T-helper 2 cell treated with Interferon-gamma antibody and Interleukin-4, amounts not matched to agents 5 μg/mL and 100 μg/mL, for 36 hours (primary cell): ENCODE data around the gene NT5DC1.

Experiments used
- DNase-seq: peaks from one replicate; pipeline ENCODE4 v3.0.0; 2021; ENCODE audit warnings: low spot score
- H3K27ac Mint-ChIP-seq: one replicate; pipeline ENCODE4 v1.8.0; 2021; ENCODE audit warnings: mild to moderate bottlenecking, mixed read lengths
- H3K27me3 Mint-ChIP-seq: one replicate; pipeline ENCODE4 v1.8.0; 2021; ENCODE audit warnings: low read depth, mixed read lengths
- H3K36me3 Mint-ChIP-seq: one replicate; pipeline ENCODE4 v1.8.0; 2021; ENCODE audit warnings: low read depth, mixed read lengths
- H3K4me1 Mint-ChIP-seq: one replicate; pipeline ENCODE4 v1.8.0; 2021; ENCODE audit warnings: low read depth, mixed read lengths
- H3K4me3 Mint-ChIP-seq: one replicate; pipeline ENCODE4 v1.8.0; 2022; ENCODE audit warnings: mild to moderate bottlenecking, moderate library complexity, mixed read lengths
- H3K9me3 Mint-ChIP-seq: one replicate; pipeline ENCODE4 v1.8.0; 2021; ENCODE audit warnings: mixed read lengths

NT5DC1 gene

GRCh38 chr6:116234689-116235088, 134.0 kb downstream of the NT5DC1 start:
- H3K27me3 Mint-ChIP-seq, result no peaks in the 10 kb centered on the region
- no peaks in the 10 kb centered on the region for H3K9me3 Mint-ChIP-seq
- no peak overlapping the region for H3K27ac Mint-ChIP-seq

GRCh38 chr6:116238083-116238482, 137.4 kb downstream of the NT5DC1 start:
- H3K9me3 Mint-ChIP-seq, result no peaks in the 10 kb centered on the region
- no peak overlapping the region for H3K4me3 Mint-ChIP-seq
- DNase-seq, result no peak
- peaks cover 4% of the 10 kb centered on the region for H3K36me3 Mint-ChIP-seq
- H3K4me1 Mint-ChIP-seq, result no peaks in the 10 kb centered on the region
- no peaks in the 10 kb centered on the region for H3K27me3 Mint-ChIP-seq
- no peak overlapping the region for H3K27ac Mint-ChIP-seq

More at GRCh38 chr6:116234689-116235088, 134.0 kb downstream of the NT5DC1 start:
- peaks cover 4% of the 10 kb centered on the region for H3K36me3 Mint-ChIP-seq
- no peaks in the 10 kb centered on the region for H3K4me1 Mint-ChIP-seq
- no peak overlapping the region for H3K4me3 Mint-ChIP-seq
- DNase-seq, result no peak

- DNase-seq, result no peak
- Mint-ChIP-seq H3K27me3 (no peaks in the 10 kb centered on the region), H3K4me1 (no peaks in the 10 kb centered on the region), H3K9me3 (no peaks in the 10 kb centered on the region), H3K36me3 (peaks cover 4% of the 10 kb centered on the region), H3K27ac (no peak overlapping the region), H3K4me3 (no peak overlapping the region)
Measured at GRCh38 chr6:116239256-116239655, 138.6 kb downstream of the NT5DC1 start.

DNA sequence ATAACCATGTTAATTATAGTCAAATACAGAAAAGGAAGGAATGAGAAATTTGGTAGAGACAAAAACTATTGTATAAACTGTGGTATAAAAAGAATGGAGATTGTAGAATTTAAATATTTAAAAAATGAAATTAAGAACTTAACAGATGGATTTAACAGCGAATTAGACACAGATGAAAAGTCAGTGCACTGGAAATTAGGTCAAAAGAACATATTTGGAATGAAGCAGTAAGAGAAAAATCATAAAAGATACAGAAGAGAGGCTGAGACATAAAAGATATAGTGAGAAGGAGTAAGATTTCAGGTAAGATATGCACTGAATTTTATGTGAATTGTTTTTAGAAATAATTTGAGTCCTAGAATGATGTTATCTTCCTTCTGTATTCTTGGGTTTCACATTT, 139.2 kb downstream of the NT5DC1 start:
- Mint-ChIP-seq H3K36me3 (peaks cover 4% of the 10 kb centered on the region), H3K27me3 (no peaks in the 10 kb centered on the region), H3K9me3 (no peaks in the 10 kb centered on the region), H3K4me3 (no peak overlapping the region), H3K4me1 (no peaks in the 10 kb centered on the region), H3K27ac (no peak overlapping the region)
- no peak for DNase-seq

- no peak for DNase-seq
- Mint-ChIP-seq H3K27me3 (no peaks in the 10 kb centered on the region), H3K9me3 (no peaks in the 10 kb centered on the region), H3K4me3 (no peak overlapping the region), H3K36me3 (peaks cover 3% of the 10 kb centered on the region), H3K27ac (no peak overlapping the region), H3K4me1 (peaks cover 9% of the 10 kb centered on the region)
Measured at GRCh38 chr6:116244284-116244683, 143.6 kb downstream of the NT5DC1 start.

GRCh38 chr6:116246089-116246488, 145.4 kb downstream of the NT5DC1 start:
- no peak overlapping the region for H3K27ac Mint-ChIP-seq
- H3K4me1 Mint-ChIP-seq, result peaks cover 19% of the 10 kb centered on the region
- no peak overlapping the region for H3K4me3 Mint-ChIP-seq
- DNase-seq, result no peak
- H3K36me3 Mint-ChIP-seq, result peaks cover 6% of the 10 kb centered on the region
- no peaks in the 10 kb centered on the region for H3K9me3 Mint-ChIP-seq
- no peaks in the 10 kb centered on the region for H3K27me3 Mint-ChIP-seq

GRCh38 chr6:116247285-116247684, 146.6 kb downstream of the NT5DC1 start:
- peaks cover 16% of the 10 kb centered on the region for H3K36me3 Mint-ChIP-seq
- no peak overlapping the region for H3K4me3 Mint-ChIP-seq
- H3K27ac Mint-ChIP-seq, result no peak overlapping the region
- H3K27me3 Mint-ChIP-seq, result no peaks in the 10 kb centered on the region
- H3K4me1 Mint-ChIP-seq, result peaks cover 31% of the 10 kb centered on the region
- DNase-seq, result no peak
- H3K9me3 Mint-ChIP-seq, result no peaks in the 10 kb centered on the region

DNA sequence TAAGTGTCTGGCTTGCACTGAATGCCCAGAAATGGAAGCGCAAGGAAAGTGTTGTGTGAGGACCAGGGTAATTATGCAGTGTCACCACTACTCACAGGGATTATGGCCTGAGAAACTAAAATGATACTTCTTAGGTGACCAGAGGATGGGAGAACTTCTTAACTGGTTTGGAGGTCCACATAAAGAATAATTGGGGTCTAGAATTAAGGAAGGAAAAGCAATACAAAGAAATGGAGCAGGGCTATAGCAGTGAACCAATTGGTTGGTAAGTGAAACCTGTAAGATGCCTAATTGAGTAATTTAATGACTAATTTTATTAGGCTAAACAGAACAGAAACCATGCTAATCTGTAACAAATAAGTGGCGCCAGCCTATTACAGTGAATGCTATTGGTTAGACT, 147.9 kb downstream of the NT5DC1 start:
- DNase-seq, result no peak
- Mint-ChIP-seq H3K9me3 (no peaks in the 10 kb centered on the region), H3K4me1 (peaks cover 34% of the 10 kb centered on the region), H3K4me3 (no peak overlapping the region), H3K27ac (no peak overlapping the region), H3K27me3 (no peaks in the 10 kb centered on the region), H3K36me3 (peaks cover 19% of the 10 kb centered on the region)

DNA sequence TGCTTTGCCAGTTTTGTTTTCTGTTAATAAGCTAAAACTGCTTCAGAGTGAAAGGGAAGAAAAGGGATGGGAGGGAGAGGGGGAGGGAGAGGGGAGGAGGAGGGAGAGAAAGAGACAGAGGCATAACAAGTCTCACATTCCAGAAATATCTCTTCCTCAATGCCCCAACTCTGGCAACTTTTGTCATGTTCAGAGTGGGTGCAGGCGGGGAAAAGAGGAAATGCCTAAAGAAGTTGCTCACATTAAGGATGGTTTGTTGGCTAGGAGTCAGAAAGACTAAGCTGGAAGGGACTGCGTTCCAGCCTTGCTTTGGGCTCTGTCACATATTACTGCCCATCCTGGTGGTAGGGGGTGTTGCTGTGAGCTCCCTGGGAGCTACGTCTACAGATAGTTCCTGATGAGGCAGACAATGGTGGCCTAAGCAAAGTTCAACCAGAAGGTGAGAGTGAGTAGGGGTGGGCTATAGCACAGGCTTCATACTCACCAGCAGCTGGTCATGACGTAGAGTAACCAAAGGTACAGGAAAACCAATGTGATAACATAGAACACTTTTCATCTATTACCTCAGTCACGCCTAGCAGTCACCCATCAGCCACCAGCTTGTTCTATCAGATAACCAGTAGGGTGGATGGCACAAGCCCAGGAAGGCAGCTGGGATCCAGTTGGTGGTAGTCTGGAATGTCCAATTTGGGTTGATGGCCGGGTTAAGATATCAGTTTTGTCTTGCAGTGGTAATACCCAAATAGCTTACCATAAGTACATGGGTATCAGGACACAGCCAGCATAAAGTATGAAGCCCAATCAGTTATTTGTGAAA, 151.1 kb downstream of the NT5DC1 start:
- DNase-seq, result no peak
- Mint-ChIP-seq H3K9me3 (no peaks in the 10 kb centered on the region), H3K4me1 (peaks cover 34% of the 10 kb centered on the region), H3K27ac (peak overlapping the region; percentile 75), H3K36me3 (peaks cover 19% of the 10 kb centered on the region), H3K4me3 (peak overlapping the region; percentile 42), H3K27me3 (no peaks in the 10 kb centered on the region)

- no peaks in the 10 kb centered on the region for H3K27me3 Mint-ChIP-seq
- H3K27ac Mint-ChIP-seq, result no peak overlapping the region
- H3K4me3 Mint-ChIP-seq, result no peak overlapping the region
- no peak for DNase-seq
- H3K4me1 Mint-ChIP-seq, result peaks cover 33% of the 10 kb centered on the region
- H3K36me3 Mint-ChIP-seq, result peaks cover 19% of the 10 kb centered on the region
- no peaks in the 10 kb centered on the region for H3K9me3 Mint-ChIP-seq
Measured at GRCh38 chr6:116253188-116253504, 152.5 kb downstream of the NT5DC1 start.

GRCh38 chr6:116253505-116254296, 153.0 kb downstream of the NT5DC1 start, which contains the start of gene TSPYL4:
Gene TSPYL4 (minus strand): TSS chr6:116254075. CDS start chr6:116254008, 67 bp downstream.
- Mint-ChIP-seq H3K27ac (no peak within 1 kb of the TSS), H3K4me1 (peaks cover 29% of the 10 kb centered on the region), H3K9me3 (no peaks in the 10 kb centered on the region), H3K4me3 (no peak within 1 kb of the TSS), H3K27me3 (no peaks in the 10 kb centered on the region), H3K36me3 (peaks cover 16% of the 10 kb centered on the region)
- DNase-seq, result peak; percentile 90

- peaks cover 25% of the 10 kb centered on the region for H3K4me1 Mint-ChIP-seq
- no peak for DNase-seq
Measured at GRCh38 chr6:116254297-116255056, 153.8 kb downstream of the NT5DC1 start.

DNA sequence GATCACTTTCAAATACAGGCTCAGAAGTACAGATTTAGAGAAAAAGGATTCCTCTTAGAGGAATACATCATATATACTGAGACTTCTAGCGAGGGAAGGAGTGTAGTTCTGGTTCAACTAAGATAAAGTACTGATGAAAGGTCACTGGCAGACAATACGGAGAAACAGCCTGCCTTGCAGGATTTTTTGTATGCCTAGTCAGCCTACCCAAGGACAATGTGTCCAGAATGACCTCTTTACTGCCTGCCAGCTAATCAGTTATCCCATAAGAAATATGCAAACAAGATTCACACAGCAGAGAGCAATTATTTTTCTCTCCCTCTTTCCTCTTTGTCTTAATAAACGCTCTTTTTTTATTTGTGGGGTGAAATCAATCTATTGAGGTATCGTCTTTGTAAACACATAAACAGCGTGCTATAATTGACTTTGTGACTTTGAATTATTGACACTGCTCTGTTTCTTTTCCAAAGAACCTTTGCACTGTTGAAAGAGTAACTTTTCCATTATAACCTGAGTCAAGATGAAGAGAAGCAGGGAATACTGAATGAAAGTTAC, 154.7 kb downstream of the NT5DC1 start:
- Mint-ChIP-seq H3K27me3 (no peaks in the 10 kb centered on the region), H3K4me1 (peaks cover 24% of the 10 kb centered on the region), H3K36me3 (peaks cover 16% of the 10 kb centered on the region), H3K4me3 (no peak overlapping the region), H3K9me3 (no peaks in the 10 kb centered on the region), H3K27ac (no peak overlapping the region)
- DNase-seq, result no peak

More at GRCh38 chr6:116254297-116255056, 153.8 kb downstream of the NT5DC1 start:
- Mint-ChIP-seq H3K27ac (no peak overlapping the region), H3K9me3 (no peaks in the 10 kb centered on the region), H3K27me3 (no peaks in the 10 kb centered on the region), H3K36me3 (peaks cover 16% of the 10 kb centered on the region), H3K4me3 (no peak overlapping the region)
